Breast epithelium (tissue), 4 donors: ENCODE results near the gene LNX1. TPM values are rescaled to one million over a fixed set of nuclear protein-coding genes. Genes with fewer than 3 reads are reported as not detected.

Experiments used
- DNase-seq, 2 donors: peaks; one replicate each; pipeline ENCODE4 v3.0.0-alpha.2; 2019; ENCODE audit warnings: low spot score in 2 of 2
- H3K27ac ChIP-seq, 2 donors: fragments of 200-600 bp; sonication (generic) in 1 of 2; one replicate each; pipeline ENCODE4 v1.5.1; 2016 to 2019; ENCODE audit warnings: mild to moderate bottlenecking in 1 of 2
- H3K27me3 ChIP-seq, 2 donors: fragments of 200-600 bp; sonication (generic) in 1 of 2; one replicate each; pipeline versions ENCODE4 v1.5.1 to v1.6.0; 2017 to 2019; ENCODE audit warnings: control low read depth in 1 of 2, mild to moderate bottlenecking in 1 of 2
- H3K36me3 ChIP-seq: fragments of 200-600 bp; one replicate; pipeline ENCODE4 v1.5.1; 2019
- H3K4me1 ChIP-seq, 2 donors: fragments of 200-600 bp; sonication (generic); one replicate each; pipeline ENCODE4 v1.5.1; 2016 to 2019; ENCODE audit warnings: control low read depth in 1 of 2
- H3K4me3 ChIP-seq, 3 donors: fragments of 200-600 bp; sonication (generic); 1 replicate in 2 of 3; 2 replicates in 1 of 3; pipeline ENCODE4 v1.5.1; 2016 to 2019; ENCODE audit warnings: mild to moderate bottlenecking in 3 of 3, moderate library complexity in 2 of 3
- H3K9me3 ChIP-seq, 2 donors: fragments of 200-600 bp; sonication (generic) in 1 of 2; one replicate each; pipeline ENCODE4 v1.5.1; 2016 to 2019; ENCODE audit warnings: control low read depth in 1 of 2
- POLR2A ChIP-seq: fragments of 450-650 bp; IDR thresholded peaks from one replicate; pipeline ENCODE4 v1.6.1; 2016; ENCODE audit warnings: antibody characterized with exemption, mild to moderate bottlenecking, moderate library complexity
- POLR2AphosphoS5 ChIP-seq, 3 donors: sonication (generic); formaldehyde crosslinking; IDR thresholded peaks; one replicate each; pipeline ENCODE4 v1.6.1; 2017; ENCODE audit warnings: antibody characterized with exemption in 3 of 3
- intact Hi-C: fragments of 100-400 bp; cut with DNase I; formaldehyde crosslinking; loops from one replicate; pipeline ENCODE4 v1.15.1; 2023; ENCODE audit warnings: low total_unique reads
- total RNA-seq, 3 donors: library from RNA; depleted of rRNA; stranded (reverse); fragments of >200 nt; gene quantifications; one replicate each; pipeline ENCODE4 v1.1.0, GENCODE V29; 2016
- TF ChIP-seq, protein P1 (sequence below), 3 donors: fragments of 450-650 bp; IDR thresholded peaks; one replicate each; pipeline ENCODE4 v1.5.1; 2016 to 2017; ENCODE audit warnings: antibody characterized with exemption in 3 of 3, mild to moderate bottlenecking in 3 of 3, moderate library complexity in 3 of 3

The LNX1 gene
- total RNA-seq, 3 donors from 2014 or later = 19.7 to 22.6 (median 22.5) TPM

DNA sequence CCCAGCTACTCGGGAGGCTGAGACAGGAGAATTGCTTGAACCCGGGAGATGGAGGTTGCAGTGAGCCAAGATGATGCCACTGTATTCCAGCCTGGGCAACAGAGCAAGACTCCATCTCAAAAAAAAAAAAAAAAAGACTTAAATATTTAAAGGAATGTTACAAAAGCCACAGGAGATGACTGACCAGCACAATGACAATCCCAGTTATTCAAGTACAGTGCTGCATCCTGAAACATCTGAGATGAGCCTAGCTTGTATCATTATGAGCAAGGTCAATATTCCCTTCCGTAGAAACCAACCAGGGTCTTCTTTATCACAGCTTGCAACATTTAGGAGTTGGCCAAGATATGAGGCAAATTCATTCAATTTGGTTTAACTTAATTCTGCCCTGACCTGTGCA is 38.6 kb downstream of the LNX1 start:
- H3K36me3 ChIP-seq = no peaks in the 10 kb centered on the region

DNA sequence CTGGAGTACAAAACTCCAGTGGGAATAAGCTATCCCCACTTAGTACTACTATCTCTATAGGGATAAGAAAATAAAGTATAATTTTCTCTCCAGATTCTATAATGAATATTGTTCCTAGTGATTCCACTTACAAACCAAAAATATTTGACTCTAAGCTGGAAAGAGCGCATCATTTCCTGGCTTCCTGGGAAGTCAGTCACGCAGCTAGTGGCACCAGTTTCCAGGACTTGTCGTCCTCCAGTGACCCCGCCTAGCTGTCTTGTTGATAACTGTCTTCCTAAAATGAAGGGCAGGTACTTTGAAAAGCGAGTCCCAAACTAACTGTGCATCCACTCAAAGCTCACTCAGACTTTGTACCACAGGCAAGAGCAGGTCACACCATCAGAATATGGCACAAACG is 39.3 kb downstream of the LNX1 start:
- intact Hi-C loops = no loop called here
- Histone ChIP-seq H3K4me3 (no peak overlapping the region), H3K27me3 (no peaks in the 10 kb centered on the region), H3K36me3 (no peaks in the 10 kb centered on the region), H3K9me3 (no peaks in the 10 kb centered on the region), H3K4me1 (peaks cover 0 to 4% of the 10 kb centered on the region in 2 donors), H3K27ac (no peak overlapping the region)
- TF ChIP-seq, protein P1, sequence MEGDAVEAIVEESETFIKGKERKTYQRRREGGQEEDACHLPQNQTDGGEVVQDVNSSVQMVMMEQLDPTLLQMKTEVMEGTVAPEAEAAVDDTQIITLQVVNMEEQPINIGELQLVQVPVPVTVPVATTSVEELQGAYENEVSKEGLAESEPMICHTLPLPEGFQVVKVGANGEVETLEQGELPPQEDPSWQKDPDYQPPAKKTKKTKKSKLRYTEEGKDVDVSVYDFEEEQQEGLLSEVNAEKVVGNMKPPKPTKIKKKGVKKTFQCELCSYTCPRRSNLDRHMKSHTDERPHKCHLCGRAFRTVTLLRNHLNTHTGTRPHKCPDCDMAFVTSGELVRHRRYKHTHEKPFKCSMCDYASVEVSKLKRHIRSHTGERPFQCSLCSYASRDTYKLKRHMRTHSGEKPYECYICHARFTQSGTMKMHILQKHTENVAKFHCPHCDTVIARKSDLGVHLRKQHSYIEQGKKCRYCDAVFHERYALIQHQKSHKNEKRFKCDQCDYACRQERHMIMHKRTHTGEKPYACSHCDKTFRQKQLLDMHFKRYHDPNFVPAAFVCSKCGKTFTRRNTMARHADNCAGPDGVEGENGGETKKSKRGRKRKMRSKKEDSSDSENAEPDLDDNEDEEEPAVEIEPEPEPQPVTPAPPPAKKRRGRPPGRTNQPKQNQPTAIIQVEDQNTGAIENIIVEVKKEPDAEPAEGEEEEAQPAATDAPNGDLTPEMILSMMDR (IDR thresholded peaks at IDR 0.05) = no peak
- TF ChIP-seq POLR2A = no peak
- TF ChIP-seq POLR2AphosphoS5 (IDR thresholded peaks at IDR 0.05) = no peak
- no peak for DNase-seq

More for the DNA sequence above, 38.6 kb downstream of the LNX1 start:
- DNase-seq = no peak
- no peak for TF ChIP-seq POLR2AphosphoS5 (IDR thresholded peaks at IDR 0.05)
- no peak for TF ChIP-seq POLR2A
- TF ChIP-seq, protein P1 (IDR thresholded peaks at IDR 0.05) = no peak
- no peaks in the 10 kb centered on the region for H3K27me3 ChIP-seq
- no peak overlapping the region for H3K4me3 ChIP-seq
- H3K9me3 ChIP-seq = no peaks in the 10 kb centered on the region
- peaks cover 0 to 4% of the 10 kb centered on the region in 2 donors for H3K4me1 ChIP-seq
- H3K27ac ChIP-seq = no peak overlapping the region
- intact Hi-C loops = no loop called here

DNA sequence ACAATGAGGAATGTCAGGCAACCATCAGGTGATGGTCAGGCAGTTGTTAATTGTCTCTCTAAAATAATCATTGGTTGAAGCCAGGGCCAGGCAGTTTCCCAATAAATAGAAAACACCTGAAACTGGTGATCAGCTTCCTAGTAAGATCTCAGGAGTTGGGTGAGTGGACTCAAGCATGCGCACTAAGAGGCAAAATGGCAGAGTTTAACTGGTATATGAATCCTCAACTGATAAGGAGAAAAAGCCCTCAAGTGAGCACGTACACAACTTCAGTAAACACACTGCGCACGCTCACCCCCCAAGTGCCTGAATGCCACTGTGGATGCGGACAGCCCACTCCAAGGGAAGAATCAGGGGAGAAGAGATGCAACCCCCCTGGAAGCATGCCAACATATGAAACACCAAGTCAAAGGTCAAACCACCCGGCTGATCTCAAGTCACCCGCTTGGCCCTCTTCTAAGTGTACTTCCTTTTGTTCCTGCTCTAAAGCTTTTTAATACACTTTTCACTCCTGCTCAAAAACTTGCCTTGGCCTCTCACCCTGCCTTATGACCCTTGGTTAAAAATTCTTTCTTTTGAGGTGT is 39.9 kb downstream of the LNX1 start:
- no peaks in the 10 kb centered on the region for H3K36me3 ChIP-seq
- TF ChIP-seq, protein P1 (IDR thresholded peaks at IDR 0.05) = no peak
- no peak for TF ChIP-seq POLR2AphosphoS5 (IDR thresholded peaks at IDR 0.05)
- no peak for TF ChIP-seq POLR2A
- H3K27ac ChIP-seq = no peak overlapping the region
- no peaks in the 10 kb centered on the region for H3K27me3 ChIP-seq
- no peaks in the 10 kb centered on the region for H3K9me3 ChIP-seq
- intact Hi-C loops = no loop called here
- H3K4me1 ChIP-seq = peaks cover 0 to 4% of the 10 kb centered on the region in 2 donors
- H3K4me3 ChIP-seq = no peak overlapping the region
- DNase-seq = no peak

DNA sequence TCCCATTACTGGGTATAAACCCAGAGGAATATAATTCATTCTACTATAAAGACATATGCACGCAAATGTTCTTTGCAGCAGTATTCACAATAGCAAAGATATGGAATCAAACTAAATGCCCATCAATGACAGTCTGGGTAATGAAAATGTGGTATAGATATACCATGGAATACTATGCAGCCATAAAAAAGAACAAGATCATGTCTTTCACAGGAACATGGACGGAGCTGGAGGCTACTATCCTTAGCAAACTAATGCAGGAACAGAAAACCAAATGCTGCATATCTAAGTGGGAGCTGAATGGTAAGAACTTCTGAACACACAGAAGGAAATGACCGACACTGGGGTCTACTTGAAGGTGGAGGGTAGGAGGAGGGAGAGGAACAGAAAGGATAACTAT is 42.6 kb downstream of the LNX1 start:
- Histone ChIP-seq H3K27ac (no peak overlapping the region), H3K4me1 (no peaks in the 10 kb centered on the region), H3K4me3 (no peak overlapping the region), H3K27me3 (no peaks in the 10 kb centered on the region), H3K36me3 (no peaks in the 10 kb centered on the region), H3K9me3 (no peaks in the 10 kb centered on the region)
- TF ChIP-seq POLR2A (no peak), POLR2AphosphoS5 (IDR thresholded peaks at IDR 0.05) (no peak)
- TF ChIP-seq, protein P1 (IDR thresholded peaks at IDR 0.05) = no peak
- no peak for DNase-seq
- intact Hi-C loops = no loop called here

DNA sequence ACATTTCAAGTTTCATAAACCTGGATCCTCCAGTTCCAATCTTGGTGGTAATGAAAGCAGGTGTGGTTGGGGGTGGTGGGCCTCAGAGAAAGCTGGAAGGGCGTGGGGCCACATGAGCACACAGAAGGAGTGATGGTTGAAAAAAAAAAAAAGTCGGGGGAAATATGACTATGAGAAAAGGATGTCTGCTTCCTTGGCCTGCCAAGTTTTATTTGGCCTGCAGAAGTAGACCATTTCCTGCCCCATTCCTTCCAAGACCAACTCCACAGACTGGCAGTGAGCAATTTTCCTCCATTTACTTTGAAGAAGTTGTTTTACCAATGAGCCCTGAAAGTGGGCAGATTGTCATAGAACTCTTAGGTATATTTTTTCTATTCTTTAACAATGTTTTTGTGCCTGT is 43.3 kb downstream of the LNX1 start:
- Histone ChIP-seq H3K9me3 (no peaks in the 10 kb centered on the region), H3K36me3 (no peaks in the 10 kb centered on the region), H3K27me3 (no peaks in the 10 kb centered on the region), H3K4me3 (no peak overlapping the region), H3K4me1 (no peaks in the 10 kb centered on the region), H3K27ac (no peak overlapping the region)
- intact Hi-C loops = no loop called here
- TF ChIP-seq POLR2AphosphoS5 (IDR thresholded peaks at IDR 0.05) = no peak
- TF ChIP-seq POLR2A = no peak
- TF ChIP-seq, protein P1 (IDR thresholded peaks at IDR 0.05) = no peak
- no peak for DNase-seq
